BE2C (cell line): ENCODE measurements around the gene PNPT1.
A peak's percentile ranks its signal among the peaks of the same experiment; 100 is the strongest.

Experiments
- DNase-seq: peaks from one replicate; pipeline ENCODE4 v3.0.0-alpha.2; 2020
- H3K27me3 ChIP-seq: fragments of 250-450 bp; sonication (Bioruptor Pico); 2 replicates; pipeline ENCODE4 v1.5.1; 2020; ENCODE audit warnings: mild to moderate bottlenecking
- H3K36me3 ChIP-seq: fragments of 250-450 bp; sonication (Bioruptor Pico); 2 replicates; pipeline ENCODE4 v1.5.1; 2020; ENCODE audit warnings: mild to moderate bottlenecking
- H3K4me1 ChIP-seq: fragments of 250-450 bp; sonication (Bioruptor Pico); 2 replicates; pipeline ENCODE4 v1.5.1; 2020
- H3K4me3 ChIP-seq: 2 replicates; pipeline ENCODE4 v1.5.1; 2011; ENCODE audit warnings: low read depth, low read length
- H3K9me3 ChIP-seq: fragments of 250-450 bp; sonication (Bioruptor Pico); 2 replicates; pipeline ENCODE4 v1.5.1; 2020
- TF ChIP-seq, protein P1 (sequence below): IDR thresholded peaks from 2 replicates; pipeline ENCODE4 v1.5.1; 2012; ENCODE audit warnings: mild to moderate bottlenecking, low read depth, low read length

The PNPT1 gene

DNA sequence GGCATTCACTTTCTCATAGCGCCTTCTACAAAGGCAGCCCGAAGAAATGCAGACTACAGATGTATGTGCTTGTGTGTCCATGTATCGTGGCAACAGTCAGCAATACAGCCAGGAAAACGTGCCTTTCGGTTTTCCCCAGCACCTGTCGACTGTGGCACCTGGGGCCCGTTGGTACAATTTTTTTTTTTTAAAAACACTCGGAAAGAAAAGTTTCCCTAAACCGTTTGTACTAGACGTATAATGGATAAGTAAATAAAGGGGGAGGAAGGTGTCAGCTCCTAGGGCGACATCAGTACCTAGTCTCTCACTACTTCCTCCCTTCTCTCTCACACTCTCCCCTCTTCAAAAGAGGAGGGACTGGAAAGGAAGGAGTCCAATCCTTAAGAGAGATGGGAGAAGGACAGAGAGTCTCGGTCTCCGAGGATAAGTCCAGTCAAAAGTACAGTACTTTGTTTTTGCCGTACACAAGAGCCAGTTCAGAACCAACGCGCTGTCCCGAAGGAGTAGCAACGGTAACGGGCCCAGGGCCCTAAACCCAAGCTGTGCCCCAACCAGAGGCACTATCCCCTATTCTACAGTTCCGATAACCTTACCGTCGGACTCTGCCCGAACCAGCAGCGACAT lies 77.0 kb downstream of the PNPT1 start:
- Histone ChIP-seq H3K4me1 (no peaks in the 10 kb centered on the region), H3K27me3 (no peaks in the 10 kb centered on the region), H3K9me3 (no peaks in the 10 kb centered on the region), H3K36me3 (peaks cover 14% of the 10 kb centered on the region), H3K4me3 (peak overlapping the region; percentile 96)
- TF ChIP-seq, protein P1, sequence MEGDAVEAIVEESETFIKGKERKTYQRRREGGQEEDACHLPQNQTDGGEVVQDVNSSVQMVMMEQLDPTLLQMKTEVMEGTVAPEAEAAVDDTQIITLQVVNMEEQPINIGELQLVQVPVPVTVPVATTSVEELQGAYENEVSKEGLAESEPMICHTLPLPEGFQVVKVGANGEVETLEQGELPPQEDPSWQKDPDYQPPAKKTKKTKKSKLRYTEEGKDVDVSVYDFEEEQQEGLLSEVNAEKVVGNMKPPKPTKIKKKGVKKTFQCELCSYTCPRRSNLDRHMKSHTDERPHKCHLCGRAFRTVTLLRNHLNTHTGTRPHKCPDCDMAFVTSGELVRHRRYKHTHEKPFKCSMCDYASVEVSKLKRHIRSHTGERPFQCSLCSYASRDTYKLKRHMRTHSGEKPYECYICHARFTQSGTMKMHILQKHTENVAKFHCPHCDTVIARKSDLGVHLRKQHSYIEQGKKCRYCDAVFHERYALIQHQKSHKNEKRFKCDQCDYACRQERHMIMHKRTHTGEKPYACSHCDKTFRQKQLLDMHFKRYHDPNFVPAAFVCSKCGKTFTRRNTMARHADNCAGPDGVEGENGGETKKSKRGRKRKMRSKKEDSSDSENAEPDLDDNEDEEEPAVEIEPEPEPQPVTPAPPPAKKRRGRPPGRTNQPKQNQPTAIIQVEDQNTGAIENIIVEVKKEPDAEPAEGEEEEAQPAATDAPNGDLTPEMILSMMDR = no peak
- peak; percentile 8 for DNase-seq

DNA sequence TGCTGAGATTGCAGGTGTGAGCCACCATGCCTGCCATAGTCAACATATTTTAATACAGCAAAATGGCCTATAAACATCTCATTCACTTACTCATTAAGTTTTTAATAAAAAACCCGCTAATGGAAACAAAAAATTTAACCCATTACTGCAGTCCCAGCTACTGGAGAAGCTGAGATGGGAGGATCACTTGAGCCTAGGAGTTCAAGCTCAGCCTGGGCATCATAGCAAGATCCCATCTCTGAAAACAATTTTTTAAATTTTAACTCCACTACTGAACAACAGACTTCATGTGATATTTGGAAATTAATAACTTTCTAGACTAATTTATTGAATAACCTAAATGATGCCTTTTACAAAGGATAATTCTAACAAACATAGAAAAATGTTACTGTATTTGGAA lies 81.6 kb downstream of the PNPT1 start:
- Histone ChIP-seq H3K36me3 (peaks cover 20% of the 10 kb centered on the region), H3K9me3 (no peaks in the 10 kb centered on the region), H3K4me3 (no peak overlapping the region), H3K27me3 (no peaks in the 10 kb centered on the region), H3K4me1 (no peaks in the 10 kb centered on the region)
- no peak for DNase-seq
- TF ChIP-seq, protein P1 = no peak

DNA sequence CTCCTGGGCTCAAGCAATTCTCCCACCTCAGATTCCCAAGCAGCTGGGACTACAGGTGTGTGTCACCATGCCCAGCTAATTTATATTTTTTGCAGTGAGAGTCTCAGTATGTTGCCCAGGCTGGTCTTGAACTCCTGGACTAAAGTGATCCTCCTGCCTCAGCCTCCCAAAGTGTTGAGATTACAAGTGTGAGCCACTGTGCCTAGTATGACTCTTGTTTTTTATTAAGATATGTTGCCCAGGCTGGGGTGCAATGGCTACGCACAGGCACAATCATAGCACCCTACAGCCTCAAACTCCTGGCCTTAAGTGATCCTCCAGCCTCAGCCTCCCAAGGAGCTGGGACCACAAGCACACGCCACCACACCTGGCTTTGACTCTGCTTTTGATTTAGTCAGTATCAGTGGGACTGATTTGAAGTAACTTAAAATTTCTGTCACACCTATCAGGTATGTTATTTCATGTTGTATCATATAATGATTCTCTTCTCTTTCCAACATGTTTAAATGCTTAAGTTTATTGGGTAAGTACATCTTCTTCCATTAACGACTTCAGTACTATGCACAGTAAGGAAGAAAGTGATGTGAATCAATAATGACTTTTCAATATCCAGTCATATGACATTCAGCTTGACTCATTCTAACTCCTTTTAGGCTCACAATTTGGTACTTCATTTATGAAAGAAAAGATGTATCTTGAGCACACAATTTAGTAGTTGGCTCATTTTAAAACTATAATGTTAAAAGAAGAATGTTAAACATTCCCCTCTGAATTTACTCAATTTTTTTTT lies 82.5 kb downstream of the PNPT1 start:
- no peak for DNase-seq
- TF ChIP-seq, protein P1 = no peak
- peaks cover 20% of the 10 kb centered on the region for H3K36me3 ChIP-seq
- H3K27me3 ChIP-seq = no peaks in the 10 kb centered on the region
- H3K4me3 ChIP-seq = no peak overlapping the region
- H3K9me3 ChIP-seq = no peaks in the 10 kb centered on the region
- H3K4me1 ChIP-seq = no peaks in the 10 kb centered on the region

DNA sequence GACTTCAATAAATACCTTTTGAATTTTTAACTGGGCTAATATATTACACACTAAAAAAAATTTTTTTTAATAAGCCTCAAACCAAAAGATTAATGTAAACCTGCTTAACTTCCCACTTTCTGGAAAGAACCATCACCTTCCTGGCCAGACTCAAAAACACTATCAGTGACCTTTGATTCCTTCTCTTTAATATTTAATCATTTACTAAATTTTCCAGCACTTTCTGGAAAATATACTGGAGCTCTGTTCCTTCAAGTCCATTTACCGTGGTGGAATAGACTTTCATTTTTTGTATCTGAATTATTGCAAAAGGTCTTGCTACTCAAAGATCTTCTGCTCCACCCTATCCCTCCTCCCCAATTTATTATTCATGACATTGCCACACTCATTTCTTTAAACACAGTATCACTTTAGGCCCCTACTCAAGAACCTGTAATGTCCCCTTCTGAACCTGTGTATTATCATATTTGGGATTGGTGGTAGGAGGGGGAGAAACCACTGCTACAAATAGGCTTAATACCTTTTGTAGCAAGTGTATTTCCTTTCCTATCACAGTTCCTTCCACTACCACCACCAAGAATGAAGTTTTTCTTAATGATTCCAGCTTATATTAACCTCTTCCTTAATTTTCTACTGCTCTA lies 83.6 kb downstream of the PNPT1 start:
- H3K4me1 ChIP-seq = no peaks in the 10 kb centered on the region
- H3K36me3 ChIP-seq = peaks cover 20% of the 10 kb centered on the region
- no peak for DNase-seq
- H3K4me3 ChIP-seq = no peak overlapping the region
- TF ChIP-seq, protein P1 = no peak
- no peaks in the 10 kb centered on the region for H3K27me3 ChIP-seq
- no peaks in the 10 kb centered on the region for H3K9me3 ChIP-seq

DNA sequence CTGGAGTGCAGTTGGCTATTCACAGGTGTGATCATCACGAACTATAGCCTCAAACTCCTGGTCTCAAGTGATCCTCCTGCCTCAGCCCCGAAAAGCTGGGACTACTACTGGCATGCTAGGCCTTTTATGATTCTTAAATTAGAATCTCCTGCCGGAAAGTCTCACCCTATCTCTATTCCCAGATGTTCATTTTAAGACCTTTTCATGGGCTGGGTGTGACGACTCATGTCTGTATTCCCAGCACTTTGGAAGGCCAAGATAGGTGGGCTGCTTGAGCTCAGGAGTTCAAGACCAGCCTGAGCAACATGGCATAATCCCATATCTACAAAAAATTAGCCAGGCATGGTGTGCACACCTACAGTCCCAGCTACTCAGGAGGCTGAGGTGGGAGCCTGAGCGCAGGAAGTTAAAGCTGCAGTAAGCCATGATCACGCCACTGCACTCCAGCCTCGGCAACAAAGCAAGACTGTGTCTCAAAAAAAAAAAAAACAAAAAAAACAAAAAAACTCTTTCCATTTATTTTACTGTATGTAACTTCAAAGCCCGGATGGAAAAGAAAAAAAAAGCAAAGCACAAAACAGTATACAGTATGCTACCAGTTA lies 84.3 kb downstream of the PNPT1 start:
- no peak overlapping the region for H3K4me3 ChIP-seq
- TF ChIP-seq, protein P1 = no peak
- DNase-seq = no peak
- H3K4me1 ChIP-seq = no peaks in the 10 kb centered on the region
- no peaks in the 10 kb centered on the region for H3K9me3 ChIP-seq
- H3K27me3 ChIP-seq = no peaks in the 10 kb centered on the region
- H3K36me3 ChIP-seq = peaks cover 15% of the 10 kb centered on the region
